LNCaP clone FGC (cell line): ENCODE measurements around the gene PFKM.
"Not testable (repeated sequence)": the region's sequence is repeated elsewhere in the genome, so short reads cannot be mapped to it uniquely, and the experiment has no call there.

Source experiments
- DNase-seq: peaks from one replicate; pipeline ENCODE4 v3.0.0-alpha.2; 2011; ENCODE audit warnings: low read depth
- H3K4me3 ChIP-seq: 2 replicates; pipeline ENCODE4 v1.5.1; 2011; ENCODE audit warnings: mild to moderate bottlenecking, low read depth, low read length, control low read depth
- CTCF ChIP-seq: IDR thresholded peaks from 2 replicates; pipeline ENCODE4 v1.5.1; 2012; ENCODE audit warnings: mild to moderate bottlenecking; ENCODE audit not compliant: control insufficient read depth, insufficient read depth; ENCODE audit errors: extremely low read depth

PFKM gene

GRCh38 chr12:48132826-48133225 is 13.7 kb downstream of the PFKM start:
- no peak overlapping the region for H3K4me3 ChIP-seq
- TF ChIP-seq CTCF = no peak
- no peak for DNase-seq

- no peak overlapping the region for H3K4me3 ChIP-seq
- no peak for DNase-seq
- TF ChIP-seq CTCF = no peak
Measured at GRCh38 chr12:48135027-48135426, 15.9 kb downstream of the PFKM start.

DNA sequence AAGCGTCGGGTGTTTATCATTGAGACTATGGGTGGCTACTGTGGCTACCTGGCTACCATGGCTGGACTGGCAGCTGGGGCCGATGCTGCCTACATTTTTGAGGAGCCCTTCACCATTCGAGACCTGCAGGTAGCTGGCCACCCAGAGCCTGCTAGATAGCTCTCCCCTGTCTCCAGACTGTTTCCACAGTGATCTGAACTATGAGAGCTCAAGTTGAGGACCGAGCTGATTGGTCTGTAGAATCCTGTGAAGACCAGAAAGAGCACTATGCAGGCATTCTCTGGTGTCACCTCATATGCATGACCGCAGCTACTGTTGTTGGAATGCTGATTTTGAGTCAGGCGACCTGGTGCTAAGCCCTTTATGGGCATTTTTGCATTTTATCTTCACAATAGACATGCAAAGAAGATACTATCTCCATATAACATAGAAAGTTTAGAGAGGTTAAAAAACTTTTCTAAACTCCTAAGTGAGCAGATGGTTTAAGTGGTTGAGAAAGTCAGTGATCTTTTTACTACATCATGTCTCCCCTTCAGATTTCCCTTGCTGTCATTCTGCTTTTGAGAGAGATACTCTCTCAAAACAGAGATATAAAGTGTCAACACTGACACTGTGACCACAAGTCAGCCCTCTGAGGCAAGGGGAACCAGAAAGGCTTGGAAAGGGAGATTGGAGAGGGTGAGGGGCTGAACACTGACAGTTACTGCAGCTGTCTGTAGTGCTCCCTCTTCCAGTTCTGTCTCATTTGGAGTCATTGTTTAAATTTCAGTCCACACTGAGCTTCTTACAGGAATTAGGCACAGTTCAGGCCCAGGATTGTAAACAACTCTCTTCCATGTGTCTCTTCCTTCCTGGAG is 23.9 kb downstream of the PFKM start:
- TF ChIP-seq CTCF = no peak
- DNase-seq = no peak
- H3K4me3 ChIP-seq = no peak overlapping the region

DNA sequence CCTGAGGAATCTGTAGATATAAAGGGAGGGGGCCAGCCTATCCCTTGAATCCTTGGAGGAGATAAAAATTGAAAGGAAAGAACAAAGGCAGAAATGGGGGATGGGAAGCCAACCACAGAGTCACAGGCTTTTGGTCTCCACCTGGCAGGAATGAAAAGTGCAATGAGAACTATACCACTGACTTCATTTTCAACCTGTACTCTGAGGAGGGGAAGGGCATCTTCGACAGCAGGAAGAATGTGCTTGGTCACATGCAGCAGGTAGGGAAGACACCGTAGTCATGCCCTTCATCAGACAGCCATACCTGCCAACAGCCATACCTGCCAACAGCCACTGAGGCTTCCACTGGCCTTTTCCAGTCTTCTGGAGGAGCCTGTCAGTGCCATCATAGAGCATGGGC is 24.7 kb downstream of the PFKM start:
- DNase-seq = no peak
- no peak for TF ChIP-seq CTCF
- H3K4me3 ChIP-seq = no peak overlapping the region

DNA sequence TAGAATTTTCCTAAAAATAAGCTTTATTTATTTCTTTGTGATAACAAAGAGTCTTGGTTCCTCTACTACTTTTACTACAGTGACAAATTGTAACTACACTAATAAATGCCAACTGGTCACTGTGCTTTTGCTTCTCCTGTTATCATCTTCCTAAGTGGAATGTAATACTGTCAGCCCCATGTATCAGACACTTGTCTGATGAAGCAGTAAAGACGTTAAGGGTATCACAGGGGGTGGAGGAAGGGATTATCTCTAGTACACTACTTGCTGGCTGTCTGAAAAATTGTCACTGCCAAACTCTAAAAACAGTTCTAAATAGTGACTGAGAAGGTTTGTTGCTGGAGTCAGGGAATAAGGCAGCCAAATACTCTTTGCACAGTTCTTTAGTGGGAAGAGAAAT is 26.8 kb downstream of the PFKM start:
- no peak for DNase-seq
- no peak for TF ChIP-seq CTCF
- no peak overlapping the region for H3K4me3 ChIP-seq

- H3K4me3 ChIP-seq = no peak overlapping the region
- no peak for TF ChIP-seq CTCF
- DNase-seq = no peak
Measured at GRCh38 chr12:48151103-48151771, 32.1 kb downstream of the PFKM start.

GRCh38 chr12:48155786-48156185 is 36.6 kb downstream of the PFKM start:
- H3K4me3 ChIP-seq, DNase-seq: not testable (repeated sequence)
